Measurements from ENCODE around the gene AMOTL2. TPM values are rescaled to one million over a fixed set of nuclear protein-coding genes. Genes with fewer than 3 reads are reported as not detected.
A peak's percentile ranks its signal among the peaks of the same experiment; 100 is the strongest.

The AMOTL2 gene
- total RNA-seq, 1 experiment from 2014 or later, result 146 TPM

DNA sequence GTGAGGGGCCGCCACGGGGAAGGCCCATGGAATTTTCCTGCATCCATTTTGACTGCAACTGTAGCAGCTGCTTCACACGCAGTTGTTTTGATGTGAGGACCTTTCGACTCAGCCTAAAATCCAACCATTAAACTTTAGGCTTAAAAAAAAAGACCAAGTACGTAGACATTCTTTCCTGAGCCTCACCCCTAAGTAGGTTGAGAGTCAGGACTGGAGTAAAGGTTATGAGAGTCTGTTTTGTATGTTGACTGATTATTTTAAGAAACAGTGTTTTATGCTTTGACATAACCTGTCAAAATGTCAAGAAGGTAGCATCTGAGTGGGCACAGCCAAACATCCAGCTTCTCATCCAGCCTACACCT, 45.7 kb upstream of the AMOTL2 start:
- intact Hi-C loops (cut with micrococcal nuclease; ENCODE audit: unreplicated experiment), result no loop called here
- ATAC-seq (no peak), DNase-seq (ENCODE audit: low read depth, low spot score) (no peak)
- H3K9me3 ChIP-seq (ENCODE audit: control insufficient read depth, insufficient read depth, low read depth, low read length), result no peaks in the 10 kb centered on the region
- in situ Hi-C loops (cut with HindIII; ENCODE audit: low pct_unique_long_range_greater_than_20kb, low sequenced_read_pairs), result no loop called here
- H3K4me1 ChIP-seq (ENCODE audit: control insufficient read depth, insufficient read depth, low read length), result no peaks in the 10 kb centered on the region
- H3K36me3 ChIP-seq (ENCODE audit: control insufficient read depth, insufficient read depth, low read length), result no peaks in the 10 kb centered on the region
- no peak for TF ChIP-seq POLR2AphosphoS5 (IDR thresholded peaks at IDR 0.05; ENCODE audit: low read depth, low read length)
- TF ChIP-seq, protein P1, sequence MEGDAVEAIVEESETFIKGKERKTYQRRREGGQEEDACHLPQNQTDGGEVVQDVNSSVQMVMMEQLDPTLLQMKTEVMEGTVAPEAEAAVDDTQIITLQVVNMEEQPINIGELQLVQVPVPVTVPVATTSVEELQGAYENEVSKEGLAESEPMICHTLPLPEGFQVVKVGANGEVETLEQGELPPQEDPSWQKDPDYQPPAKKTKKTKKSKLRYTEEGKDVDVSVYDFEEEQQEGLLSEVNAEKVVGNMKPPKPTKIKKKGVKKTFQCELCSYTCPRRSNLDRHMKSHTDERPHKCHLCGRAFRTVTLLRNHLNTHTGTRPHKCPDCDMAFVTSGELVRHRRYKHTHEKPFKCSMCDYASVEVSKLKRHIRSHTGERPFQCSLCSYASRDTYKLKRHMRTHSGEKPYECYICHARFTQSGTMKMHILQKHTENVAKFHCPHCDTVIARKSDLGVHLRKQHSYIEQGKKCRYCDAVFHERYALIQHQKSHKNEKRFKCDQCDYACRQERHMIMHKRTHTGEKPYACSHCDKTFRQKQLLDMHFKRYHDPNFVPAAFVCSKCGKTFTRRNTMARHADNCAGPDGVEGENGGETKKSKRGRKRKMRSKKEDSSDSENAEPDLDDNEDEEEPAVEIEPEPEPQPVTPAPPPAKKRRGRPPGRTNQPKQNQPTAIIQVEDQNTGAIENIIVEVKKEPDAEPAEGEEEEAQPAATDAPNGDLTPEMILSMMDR (IDR thresholded peaks at IDR 0.05), result no peak
- no peak for TF ChIP-seq TCF7L2 (IDR thresholded peaks at IDR 0.05; ENCODE audit: low read depth, low read length)
- TF ChIP-seq REST (IDR thresholded peaks at IDR 0.05; ENCODE audit: insufficient read depth in 1 of 2, low read depth in 2 of 2, low read length in 1 of 2), result no peak
- TF ChIP-seq SIN3A (IDR thresholded peaks at IDR 0.05; ENCODE audit: borderline replicate concordance, insufficient read depth, low read depth, low read length), result no peak
- ChIA-PET POLR2A (no interaction called here), CTCF (no interaction called here)
- BruUV-seq (replicated peaks), result no TSS peak
- no peaks in the 10 kb centered on the region; the same call in 1 of the 2 replicates for H3K27me3 ChIP-seq (ENCODE audit: control insufficient read depth, insufficient read depth, low read length)
- no peak overlapping the region for H3K4me3 ChIP-seq (ENCODE audit: low read depth in 2 of 2, low read length in 2 of 2)
- H3K27ac ChIP-seq (ENCODE audit: low read length), result no peak overlapping the region

GRCh38 chr3:134419214-134419959, 45.1 kb upstream of the AMOTL2 start:
- POLR2A ChIA-PET, result no interaction called here
- no peaks in the 10 kb centered on the region for H3K4me1 ChIP-seq (ENCODE audit: control insufficient read depth, insufficient read depth, low read length)
- CTCF ChIA-PET, result no interaction called here

More at GRCh38 chr3:134419214-134419959, 45.1 kb upstream of the AMOTL2 start:
- no TSS peak for BruUV-seq (replicated peaks)
- intact Hi-C loops (cut with micrococcal nuclease; ENCODE audit: unreplicated experiment), result no loop called here
- 0 out of 2 replicates have a peak, but pooled peaks have one; percentile 36 for ATAC-seq
- no peak for DNase-seq (ENCODE audit: low read depth, low spot score)
- Histone ChIP-seq H3K4me3 (ENCODE audit: low read depth in 2 of 2, low read length in 2 of 2) (no peak overlapping the region), H3K27me3 (ENCODE audit: control insufficient read depth, insufficient read depth, low read length) (no peaks in the 10 kb centered on the region; the same call in 1 of the 2 replicates), H3K9me3 (ENCODE audit: control insufficient read depth, insufficient read depth, low read depth, low read length) (no peaks in the 10 kb centered on the region), H3K27ac (ENCODE audit: low read length) (no peak overlapping the region), H3K36me3 (ENCODE audit: control insufficient read depth, insufficient read depth, low read length) (no peaks in the 10 kb centered on the region)
- TF ChIP-seq, protein P1 (IDR thresholded peaks at IDR 0.05), result no peak
- no peak for TF ChIP-seq SIN3A (IDR thresholded peaks at IDR 0.05; ENCODE audit: borderline replicate concordance, insufficient read depth, low read depth, low read length)
- TF ChIP-seq TCF7L2 (IDR thresholded peaks at IDR 0.05; ENCODE audit: low read depth, low read length), result no peak
- no peak for TF ChIP-seq POLR2AphosphoS5 (IDR thresholded peaks at IDR 0.05; ENCODE audit: low read depth, low read length)
- TF ChIP-seq REST (IDR thresholded peaks at IDR 0.05; ENCODE audit: insufficient read depth in 1 of 2, low read depth in 2 of 2, low read length in 1 of 2), result no peak
- in situ Hi-C loops (cut with HindIII; ENCODE audit: low pct_unique_long_range_greater_than_20kb, low sequenced_read_pairs), result no loop called here

Measured in Panc1 (cell line).